Activated CD4-positive, alpha-beta T cell treated with anti-CD3 and anti-CD28 coated beads, Interleukin-10, Interleukin-2, amounts not matched to agents 100 ng/mL and 50 ng/mL, durations not matched to agents 16 hours and 8 hours (primary cell): Measurements from ENCODE around the gene TAMALIN.
"Not testable (repeated sequence)": the region's sequence is repeated elsewhere in the genome, so short reads cannot be mapped to it uniquely, and the experiment has no call there.

ENCODE experiments used
- DNase-seq: peaks from one replicate; pipeline ENCODE4 v3.0.0-alpha.2; 2020

Gene TAMALIN

DNA sequence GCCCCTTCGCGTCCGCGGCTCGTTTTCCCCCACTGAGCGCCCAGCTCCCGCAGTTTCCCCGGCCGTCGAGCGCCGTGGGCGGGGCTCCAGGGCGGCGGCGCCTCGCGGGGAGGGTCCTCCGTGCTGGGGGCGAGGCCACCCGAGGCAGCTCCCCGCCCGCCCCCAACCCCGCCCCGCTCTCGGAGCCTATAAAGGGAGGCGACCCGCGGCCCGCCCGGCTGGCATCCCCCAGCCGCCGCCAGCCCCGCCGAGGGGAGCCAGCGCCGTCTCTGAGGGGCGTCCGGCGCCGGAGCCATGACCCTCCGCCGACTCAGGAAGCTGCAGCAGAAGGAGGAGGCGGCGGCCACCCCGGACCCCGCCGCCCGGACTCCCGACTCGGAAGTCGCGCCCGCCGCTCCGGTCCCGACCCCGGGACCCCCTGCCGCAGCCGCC is at the start of gene TAMALIN:
TAMALIN (plus strand) TSS at position 221 of the 432 bp plus-strand sequence; CDS start at position 295, 74 bp downstream.
- peak; percentile 34 for DNase-seq

DNA sequence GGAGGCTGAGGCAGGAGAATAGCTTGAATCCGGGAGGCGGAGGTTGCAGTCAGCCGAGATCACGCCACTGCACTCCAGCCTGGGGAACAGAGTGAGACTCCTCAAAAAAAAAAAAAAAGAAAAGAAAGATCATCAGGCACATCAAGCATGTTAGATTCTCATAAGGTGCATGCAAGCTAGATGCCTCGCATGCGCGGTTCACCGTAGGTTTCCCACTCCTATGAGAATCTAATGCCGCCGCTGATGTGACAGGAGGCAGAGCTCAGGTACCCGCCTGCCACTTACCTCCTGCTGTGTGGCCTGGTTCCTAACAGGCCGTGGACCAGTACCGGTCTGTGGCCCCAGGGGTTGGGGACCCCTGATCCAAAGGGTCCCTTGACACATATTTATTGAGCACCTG is 48.2 kb upstream of the TAMALIN start:
- no peak for DNase-seq

DNA sequence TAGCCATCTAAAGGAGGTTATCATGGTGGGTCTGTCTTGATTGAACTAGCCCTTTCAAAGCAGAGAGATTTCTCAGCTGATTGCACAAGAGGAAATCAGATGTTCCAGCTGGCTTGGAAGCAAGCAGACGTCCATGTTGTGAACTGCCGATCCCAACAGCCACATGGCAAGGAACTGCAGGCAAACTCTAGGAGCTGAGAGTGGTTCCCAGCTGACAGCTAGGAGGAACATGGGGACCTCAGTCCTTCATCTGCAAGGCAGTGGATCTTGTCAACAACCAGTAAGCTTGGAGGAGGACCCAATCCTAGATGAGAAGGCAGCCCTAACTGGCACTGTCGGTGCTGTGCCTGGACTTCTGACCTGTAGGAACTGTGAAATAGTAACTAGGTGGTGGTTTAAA is 47.5 kb upstream of the TAMALIN start:
- no peak for DNase-seq

DNA sequence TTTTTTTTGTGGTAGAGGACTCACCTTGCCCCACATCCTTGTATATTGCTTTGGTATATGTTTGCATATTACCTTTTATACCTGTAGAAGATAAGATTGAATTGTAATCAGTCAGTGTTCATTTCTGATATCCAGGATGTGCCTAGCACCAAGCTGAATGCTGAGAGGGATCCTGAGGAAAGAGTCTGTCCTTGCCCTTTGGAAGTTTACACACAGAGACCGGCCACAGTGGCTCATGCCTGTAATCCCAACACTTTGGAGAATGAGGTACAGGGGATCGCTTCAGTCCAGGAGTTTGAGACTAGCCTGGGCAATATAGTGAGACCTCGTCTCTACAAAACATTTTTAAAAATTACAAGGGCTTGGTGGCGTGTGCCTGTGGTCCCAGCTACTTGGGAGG is 46.8 kb upstream of the TAMALIN start:
- no peak for DNase-seq

DNA sequence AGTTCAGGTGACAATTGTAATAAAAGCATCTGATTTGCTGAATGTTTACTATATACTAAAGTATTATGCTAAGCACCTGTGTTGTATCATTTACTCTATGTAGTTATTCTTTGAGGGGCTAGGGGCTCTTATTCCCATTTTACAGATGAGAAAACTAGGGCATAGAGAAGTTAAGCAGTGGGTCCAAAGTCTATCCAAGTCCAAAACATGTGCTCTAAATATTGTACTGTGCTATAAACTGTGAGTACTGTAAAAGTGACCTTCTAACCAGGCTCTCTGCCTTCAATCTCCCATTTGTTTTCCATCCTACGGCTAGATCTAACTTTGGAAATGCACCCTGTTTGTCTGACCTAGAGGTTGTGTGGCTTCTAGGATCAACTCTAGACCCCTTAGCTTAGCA is 46.3 kb upstream of the TAMALIN start:
- DNase-seq: no peak

DNA sequence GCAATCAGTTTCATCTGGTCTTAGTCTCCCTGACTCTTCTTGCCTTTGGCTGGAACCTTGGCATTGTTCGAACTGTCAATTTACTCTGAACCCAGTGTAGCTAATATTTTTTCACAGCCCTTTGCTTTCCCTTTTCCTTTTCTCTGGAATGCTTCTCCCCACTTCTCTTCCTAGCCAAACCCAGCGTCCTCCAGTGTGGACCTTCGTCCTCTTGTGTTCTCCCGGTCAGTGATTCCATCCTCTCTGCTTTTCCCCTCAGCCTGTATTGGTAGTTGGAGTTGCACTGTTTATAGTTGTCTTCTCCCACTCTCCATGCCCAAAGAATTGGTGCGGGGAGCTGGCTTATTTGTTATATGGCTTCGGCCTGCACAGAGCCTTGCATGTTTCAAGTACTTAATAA is 45.9 kb upstream of the TAMALIN start:
- no peak for DNase-seq

DNA sequence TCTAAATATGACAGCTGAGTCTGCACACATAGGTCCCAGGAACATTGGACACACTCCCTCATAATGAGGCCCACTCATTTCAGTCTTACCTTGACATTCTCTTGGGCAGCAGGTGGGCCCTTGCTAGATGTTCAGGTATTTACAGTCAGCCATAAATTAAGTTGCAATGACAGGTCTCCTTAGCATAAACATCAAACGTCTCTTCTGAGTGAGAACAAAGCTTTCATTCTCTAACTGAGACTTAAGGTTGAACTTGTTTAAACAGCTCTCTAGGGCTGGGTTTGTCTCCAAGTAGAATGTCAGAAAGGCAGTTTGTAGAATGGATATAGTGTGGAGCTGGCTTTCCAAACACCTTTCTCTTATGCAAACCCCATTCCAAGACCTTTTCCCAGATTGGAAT is 44.9 kb upstream of the TAMALIN start:
- DNase-seq: no peak

DNA sequence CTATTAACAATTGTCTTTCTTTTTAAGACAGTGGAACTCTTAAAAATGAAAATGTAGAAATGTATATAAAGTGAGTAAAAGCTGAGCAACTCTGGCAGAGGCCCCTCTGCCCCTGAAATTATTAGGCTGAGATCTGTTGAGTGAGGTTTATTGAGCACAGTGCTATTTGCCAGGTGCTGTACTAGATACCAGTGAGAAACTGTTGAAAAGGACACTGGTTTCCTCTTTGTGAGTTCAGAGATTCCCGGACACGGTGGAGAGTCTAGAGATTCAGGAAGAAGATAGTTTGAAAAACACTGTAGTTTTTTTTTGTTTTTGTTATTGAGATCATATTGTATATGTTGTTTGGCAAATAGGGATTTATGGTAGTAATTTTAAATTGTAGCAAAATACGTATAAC is 44.0 kb upstream of the TAMALIN start:
- no peak for DNase-seq

DNA sequence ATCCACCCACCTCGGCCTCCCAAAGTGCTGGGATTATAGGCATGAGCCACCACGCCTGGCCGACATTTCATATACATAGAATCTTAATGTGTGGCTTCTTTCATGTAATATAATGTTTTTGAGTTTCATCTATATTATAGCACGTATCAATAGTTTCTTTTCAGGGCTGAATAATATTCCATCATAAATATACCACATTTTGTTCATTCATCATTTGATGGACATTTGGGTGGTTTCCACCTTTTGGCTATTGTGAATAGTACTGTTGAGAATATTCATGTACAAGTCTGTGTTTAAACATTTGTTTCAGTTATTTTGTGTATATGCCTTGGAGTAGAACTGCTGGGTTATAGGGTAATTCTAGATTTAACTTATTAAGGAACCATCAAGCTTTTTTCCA is 43.3 kb upstream of the TAMALIN start:
- no peak for DNase-seq

DNA sequence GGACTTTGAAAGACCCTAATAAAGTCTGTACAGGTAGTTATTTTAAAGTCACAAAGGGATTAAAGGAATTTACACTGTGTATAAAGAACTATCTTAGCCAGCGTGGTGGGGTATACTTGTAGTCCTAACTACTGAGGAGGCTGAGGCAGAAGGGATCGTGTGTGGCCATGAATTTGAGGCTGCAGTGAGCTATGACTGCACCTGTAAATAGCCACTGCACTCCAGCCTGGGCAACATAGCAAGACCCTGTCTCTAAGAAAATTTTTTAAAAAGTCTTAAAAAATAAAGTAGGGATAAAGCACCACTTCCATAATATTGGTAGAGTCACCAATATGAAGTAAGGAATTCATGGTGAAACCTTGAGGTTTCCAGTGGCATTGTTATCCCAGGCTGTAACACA is 37.1 kb upstream of the TAMALIN start:
- DNase-seq: no peak

DNA sequence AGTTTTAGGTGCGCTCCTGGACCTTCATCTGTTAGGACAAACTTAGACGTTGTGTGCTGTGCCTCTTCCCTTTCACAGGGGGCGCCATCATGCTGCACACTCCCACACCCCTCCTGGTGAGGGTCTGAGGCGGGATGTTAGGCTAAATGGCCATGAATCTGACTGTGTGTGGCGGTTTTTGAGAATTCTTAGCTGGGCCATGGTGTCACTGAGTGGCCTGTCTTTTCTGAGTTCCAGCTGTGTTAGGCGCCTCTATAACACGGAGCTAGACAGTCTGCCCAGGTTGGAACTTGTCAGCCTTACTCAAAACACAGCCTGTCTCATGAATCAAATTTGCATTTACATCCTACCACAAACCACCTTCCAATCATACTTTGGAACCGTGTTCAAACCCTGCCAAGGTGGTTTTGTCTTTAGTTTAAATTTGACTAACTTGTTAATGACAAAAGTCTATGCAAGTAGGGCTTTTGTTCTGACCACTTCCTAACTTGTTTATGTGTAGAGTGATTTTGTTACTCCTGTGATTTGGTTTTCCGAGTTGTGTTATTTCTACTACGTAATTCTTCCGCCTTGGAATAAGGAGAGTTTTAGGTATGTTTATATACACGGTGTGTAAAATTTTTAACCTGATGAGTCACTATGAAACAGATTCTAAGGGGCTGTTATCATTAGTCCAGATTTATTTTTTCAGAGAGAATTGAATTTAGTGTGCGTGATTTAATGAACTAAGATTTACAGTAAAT is 35.7 kb upstream of the TAMALIN start:
- DNase-seq: peak; percentile 96

DNA sequence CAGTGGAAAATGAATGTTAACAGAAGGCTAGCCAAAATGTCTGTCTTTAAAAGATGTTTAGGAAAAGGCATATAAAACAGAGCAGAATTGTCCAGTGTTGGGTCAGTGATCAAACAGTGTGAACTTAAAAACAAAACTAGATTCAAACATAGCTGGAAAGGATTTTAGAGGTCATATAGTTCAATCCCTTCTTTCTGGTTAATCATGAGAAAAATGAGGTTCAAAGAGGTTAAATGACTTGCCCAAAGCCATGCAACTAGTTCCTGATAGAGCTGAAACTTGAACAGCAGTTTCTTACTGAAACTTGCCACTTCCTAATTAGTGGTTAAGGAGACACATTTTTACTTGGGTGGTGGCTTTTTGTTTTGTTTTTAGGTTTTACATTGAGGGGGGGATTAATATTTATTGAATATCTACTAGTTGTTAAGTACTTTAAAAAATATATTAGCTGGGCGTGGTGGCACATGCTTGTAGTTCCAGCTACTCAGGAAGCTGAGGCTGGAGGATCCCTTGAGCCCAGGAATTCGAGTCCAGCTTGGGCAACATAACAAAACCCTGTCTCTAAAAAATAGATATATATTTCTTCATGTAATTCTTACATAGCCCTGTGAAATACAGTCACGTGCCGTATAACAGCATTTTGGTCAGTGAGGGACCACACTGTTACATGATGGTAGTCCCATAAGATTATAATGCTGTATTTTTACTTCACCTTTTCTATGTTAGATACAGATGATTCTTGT is 34.9 kb upstream of the TAMALIN start:
- DNase-seq: peak; percentile 62

DNA sequence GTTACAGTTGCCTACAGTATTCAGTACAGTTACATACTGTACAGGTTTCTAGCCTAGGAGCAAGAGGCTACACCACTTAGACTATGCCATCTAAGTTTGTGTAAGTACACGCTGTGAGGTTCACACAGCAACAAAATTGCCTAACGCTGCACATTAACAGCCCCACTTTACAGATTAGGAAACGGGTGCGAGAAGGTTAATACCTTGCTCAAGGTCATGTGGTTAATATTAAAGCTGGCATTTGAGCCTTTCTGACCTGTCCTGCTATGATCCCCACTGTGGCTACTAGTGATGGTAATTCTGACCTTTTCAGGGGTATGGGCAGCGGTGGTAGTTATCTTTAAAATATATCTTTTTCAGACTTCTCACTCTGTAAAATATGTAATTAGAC is 34.3 kb upstream of the TAMALIN start:
- peak; percentile 24 for DNase-seq

DNA sequence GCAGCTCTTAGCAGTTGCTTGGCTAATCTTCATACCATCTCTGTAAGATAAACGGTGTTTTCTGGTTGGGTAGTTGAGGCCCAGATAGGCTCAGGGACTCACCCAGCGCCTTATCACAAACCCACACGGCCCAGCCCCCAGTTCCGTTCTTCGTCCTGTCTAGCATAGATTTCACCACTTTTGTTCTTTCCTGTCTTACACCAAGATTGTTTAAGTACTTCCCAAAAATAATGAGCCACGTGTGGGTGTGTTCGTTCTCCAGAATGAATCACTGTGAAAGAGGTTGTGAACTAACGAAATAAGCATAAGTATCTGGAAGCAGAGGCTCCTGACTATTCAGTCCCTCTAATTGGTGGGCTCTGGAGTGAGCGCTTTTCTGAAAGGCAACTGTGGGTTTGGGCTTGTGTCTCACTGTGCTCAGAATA is 33.9 kb upstream of the TAMALIN start:
- peak; percentile 83 for DNase-seq

DNA sequence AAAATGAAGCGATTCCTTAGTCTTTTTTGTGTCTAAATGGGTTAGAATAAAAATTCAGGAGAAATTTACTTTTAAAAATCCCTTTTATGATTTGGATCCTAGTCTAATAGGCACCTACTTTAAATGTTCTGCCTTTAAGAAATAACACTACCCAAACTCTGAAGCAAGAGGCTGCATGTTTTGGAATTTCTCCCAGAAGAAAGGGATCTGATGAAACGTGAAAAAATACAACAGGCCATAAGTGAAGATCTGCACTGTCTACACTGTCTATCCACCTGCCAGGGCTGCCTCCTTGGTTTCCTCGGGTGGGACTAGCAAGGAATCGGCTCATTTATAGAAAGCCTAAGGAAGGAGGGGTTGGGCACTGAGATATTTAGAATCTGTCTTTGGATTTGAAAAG is 33.2 kb upstream of the TAMALIN start:
- no peak for DNase-seq

DNA sequence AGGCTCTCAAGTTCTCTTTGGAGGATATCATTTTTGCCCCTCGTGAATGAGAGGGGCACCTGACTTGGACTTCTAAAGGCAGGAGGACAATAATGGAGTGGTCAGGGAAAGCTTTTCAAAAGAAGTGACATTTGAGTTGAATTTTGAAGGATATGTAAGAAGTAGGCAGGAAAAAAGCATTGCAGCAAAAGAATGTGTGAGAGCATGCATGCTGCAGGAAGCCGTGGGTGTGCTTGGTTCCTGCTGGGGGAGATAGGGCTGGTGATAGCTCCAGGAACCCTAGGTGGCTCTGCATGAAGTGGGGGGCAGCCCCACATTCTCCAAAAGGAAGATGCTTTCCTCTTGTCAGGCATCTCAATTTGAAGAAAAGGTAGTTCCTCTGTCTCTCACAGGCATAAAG is 32.1 kb upstream of the TAMALIN start:
- DNase-seq: peak; percentile 30

DNA sequence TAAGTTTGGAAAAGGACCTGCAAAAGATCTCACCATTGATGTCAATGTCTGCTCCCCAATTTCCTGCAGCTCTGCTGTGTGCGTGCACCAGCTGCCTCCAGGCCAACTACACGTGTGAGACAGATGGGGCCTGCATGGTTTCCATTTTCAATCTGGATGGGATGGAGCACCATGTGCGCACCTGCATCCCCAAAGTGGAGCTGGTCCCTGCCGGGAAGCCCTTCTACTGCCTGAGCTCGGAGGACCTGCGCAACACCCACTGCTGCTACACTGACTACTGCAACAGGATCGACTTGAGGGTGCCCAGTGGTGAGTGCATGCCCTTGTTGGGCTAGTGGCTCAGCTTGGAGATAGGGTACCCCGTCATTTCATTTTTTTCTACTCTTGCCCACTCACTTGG is 31.6 kb upstream of the TAMALIN start:
- DNase-seq: no peak

DNA sequence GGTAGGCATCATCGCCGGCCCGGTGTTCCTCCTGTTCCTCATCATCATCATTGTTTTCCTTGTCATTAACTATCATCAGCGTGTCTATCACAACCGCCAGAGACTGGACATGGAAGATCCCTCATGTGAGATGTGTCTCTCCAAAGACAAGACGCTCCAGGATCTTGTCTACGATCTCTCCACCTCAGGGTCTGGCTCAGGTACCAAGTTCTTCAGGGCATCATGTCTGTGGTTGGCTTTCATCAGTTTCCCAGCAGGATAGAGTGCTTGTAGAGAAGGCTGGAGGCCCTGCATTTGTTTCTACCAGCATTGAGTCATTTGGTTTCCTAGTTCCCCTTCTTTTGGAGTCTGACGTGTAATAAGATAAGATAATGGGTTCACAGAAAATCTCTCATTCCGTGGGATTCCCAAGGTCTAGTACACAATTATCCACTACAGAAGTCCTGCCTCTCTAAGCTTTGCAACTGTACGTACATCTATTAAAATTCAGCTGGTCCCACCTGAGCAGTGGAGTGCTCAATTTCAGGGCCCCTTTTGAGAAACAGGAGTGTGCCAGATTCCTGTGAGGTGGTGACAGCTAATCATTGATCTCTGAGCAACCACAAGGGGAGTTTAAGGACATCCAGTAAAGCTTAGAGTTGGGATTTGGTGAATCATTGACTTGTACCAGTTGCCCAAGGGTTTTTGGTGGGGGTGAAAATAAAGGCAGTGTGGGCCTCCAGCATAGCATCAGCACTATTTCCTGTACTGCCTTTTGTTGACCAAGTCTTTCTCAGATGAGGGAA is 30.2 kb upstream of the TAMALIN start:
- DNase-seq: no peak

DNA sequence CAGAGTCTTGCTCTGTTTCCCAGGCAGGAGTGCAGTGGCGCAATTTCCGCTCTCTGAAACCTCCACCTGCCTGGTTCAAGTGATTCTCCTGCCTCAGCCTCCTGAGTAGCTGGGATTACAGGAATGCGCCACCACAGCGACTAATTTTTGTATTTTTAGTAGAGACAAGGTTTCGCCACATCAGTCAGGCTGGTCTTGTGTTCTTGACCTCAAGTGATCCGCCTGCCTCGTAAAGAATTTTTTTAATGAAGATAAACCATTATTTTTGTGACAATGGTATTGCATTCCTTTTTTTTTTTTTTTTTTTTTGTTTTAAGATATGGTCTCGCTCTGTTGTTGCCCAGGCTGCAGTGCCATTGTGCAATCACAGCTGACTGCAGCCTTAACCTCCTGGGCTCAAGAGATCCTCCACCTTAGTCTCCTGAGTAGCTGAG is 29.4 kb upstream of the TAMALIN start:
- no peak for DNase-seq

DNA sequence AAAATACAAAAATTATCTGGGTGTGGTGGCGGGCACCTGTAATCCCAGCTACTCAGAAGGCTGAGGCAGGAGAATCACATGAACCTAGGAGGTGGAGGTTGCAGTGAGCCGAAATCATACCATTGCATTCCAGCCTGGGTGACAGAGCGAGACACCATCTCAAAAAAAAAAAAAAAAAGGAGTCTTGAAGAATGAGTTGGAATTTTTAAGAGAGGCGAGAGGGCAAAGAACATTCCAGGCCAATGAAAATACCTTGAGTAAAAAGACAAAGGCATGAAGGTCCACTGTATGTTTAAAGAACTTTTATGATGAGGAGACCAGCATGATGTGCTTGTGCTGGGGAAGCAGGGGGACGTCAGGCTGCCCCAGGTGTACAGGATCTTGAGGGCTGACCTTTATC is 27.4 kb upstream of the TAMALIN start:
- DNase-seq: not testable (repeated sequence)

DNA sequence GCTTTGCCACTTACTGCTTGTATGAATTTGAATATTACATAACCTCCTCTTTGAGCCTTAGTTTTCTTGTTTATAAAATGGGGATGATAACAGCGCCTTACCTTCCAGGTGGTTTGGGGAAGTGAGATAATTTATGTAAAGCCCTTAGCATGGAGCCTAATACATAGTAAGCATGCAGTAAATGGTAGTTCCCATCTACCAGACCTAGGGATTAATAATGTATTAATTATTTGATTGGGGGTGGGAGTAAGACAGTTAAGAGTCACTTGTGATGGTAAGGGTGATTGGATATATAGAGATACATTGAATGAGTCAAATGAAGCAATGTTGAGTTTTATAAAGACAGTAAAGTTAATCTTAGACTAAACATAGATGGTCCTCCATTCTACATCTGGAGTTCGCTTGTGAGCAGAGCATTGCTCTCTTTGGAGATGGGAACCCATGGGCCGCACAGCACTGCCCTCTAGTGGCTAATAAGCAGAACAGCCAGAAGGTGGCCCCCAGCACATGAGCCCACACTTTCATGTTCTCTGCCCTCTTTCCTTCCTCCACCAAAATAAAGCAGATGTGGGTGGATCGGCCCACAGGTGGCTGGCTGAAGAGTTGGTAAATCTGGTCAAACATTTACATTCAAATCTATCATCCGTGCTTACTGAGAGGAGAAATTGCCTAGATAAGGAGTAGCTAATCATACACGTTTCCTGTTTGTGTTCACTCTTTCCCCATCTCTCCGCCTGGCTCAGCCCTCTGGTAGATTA is 26.5 kb upstream of the TAMALIN start:
- DNase-seq: peak; percentile 76

DNA sequence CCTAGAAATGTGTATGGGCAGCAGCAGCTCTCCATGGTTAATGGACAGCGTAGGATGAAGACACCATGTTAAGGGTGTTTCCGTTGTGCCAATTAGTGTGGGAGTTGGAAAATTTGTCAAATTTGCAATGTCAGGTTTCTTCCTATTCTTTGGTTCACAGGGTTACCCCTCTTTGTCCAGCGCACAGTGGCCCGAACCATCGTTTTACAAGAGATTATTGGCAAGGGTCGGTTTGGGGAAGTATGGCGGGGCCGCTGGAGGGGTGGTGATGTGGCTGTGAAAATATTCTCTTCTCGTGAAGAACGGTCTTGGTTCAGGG is 26.0 kb upstream of the TAMALIN start:
- DNase-seq: no peak

DNA sequence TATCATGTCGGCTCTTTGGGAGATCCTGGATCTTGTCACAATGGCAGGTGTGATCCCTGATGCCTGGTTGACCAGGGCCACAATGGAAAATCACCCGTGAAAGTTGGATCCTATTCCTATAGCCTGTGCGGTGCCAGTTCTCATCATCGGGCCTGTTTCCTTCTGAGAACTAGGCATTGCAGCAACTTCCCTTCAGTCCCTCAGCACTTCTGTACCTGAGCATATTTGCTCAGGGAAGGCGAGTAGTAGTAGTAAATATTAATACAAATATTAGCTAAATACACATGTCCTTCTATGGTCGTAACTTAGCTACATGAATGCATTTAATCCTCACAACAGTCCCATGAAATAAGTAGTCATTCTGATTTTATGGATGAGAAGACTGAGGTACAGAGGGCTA is 22.1 kb upstream of the TAMALIN start:
- DNase-seq: no peak
